Gastrocnemius medialis (tissue), 4 donors: Measurements from ENCODE around the gene STX11. TPM values are rescaled to one million over a fixed set of nuclear protein-coding genes. Genes with fewer than 3 reads are reported as not detected.

ENCODE experiments used
- ATAC-seq, 2 donors: fragments of 150-250 bp; one replicate each; pipeline ENCODE4 v1.9.1; 2016
- DNase-seq, 2 donors: peaks; one replicate each; pipeline ENCODE4 v3.0.0-alpha.2; 2019
- H3K27ac ChIP-seq, 4 donors: fragments of 200-600 bp; sonication (generic); 1 replicate in 1 of 4; 2 replicates in 3 of 4; pipeline ENCODE4 v1.5.1; 2016 to 2018; ENCODE audit warnings: mild to moderate bottlenecking in 2 of 4, moderate library complexity in 1 of 4
- H3K27me3 ChIP-seq, 3 donors: fragments of 200-600 bp; sonication (generic) in 2 of 3; 1 replicate in 1 of 3; 2 replicates in 2 of 3; pipeline versions ENCODE4 v1.5.1 to v1.6.0; 2016 to 2019; ENCODE audit warnings: mild to moderate bottlenecking in 1 of 3, moderate library complexity in 1 of 3
- H3K36me3 ChIP-seq, 2 donors: fragments of 200-600 bp; sonication (generic) in 1 of 2; one replicate each; pipeline ENCODE4 v1.5.1; 2017 to 2018
- H3K4me1 ChIP-seq, 2 donors: fragments of 200-600 bp; sonication (generic) in 1 of 2; one replicate each; pipeline ENCODE4 v1.5.1; 2016 to 2017; ENCODE audit warnings: mild to moderate bottlenecking in 2 of 2
- H3K4me3 ChIP-seq, 4 donors: fragments of 200-600 bp; sonication (generic) in 3 of 4; 1 replicate in 1 of 4; 2 replicates in 3 of 4; pipeline ENCODE4 v1.5.1; 2016 to 2019; ENCODE audit warnings: mild to moderate bottlenecking in 2 of 4
- H3K9me3 ChIP-seq, 3 donors: fragments of 200-600 bp; sonication (generic) in 2 of 3; 1 replicate in 1 of 3; 2 replicates in 2 of 3; pipeline ENCODE4 v1.5.1; 2016 to 2019
- POLR2A ChIP-seq, 2 donors: fragments of 450-650 bp; IDR thresholded peaks; one replicate each; pipeline ENCODE4 v1.6.1; 2017; ENCODE audit warnings: antibody characterized with exemption in 2 of 2, mild to moderate bottlenecking in 2 of 2, moderate library complexity in 2 of 2
- in situ Hi-C, 4 donors: fragments of 200-750 bp; cut with MboI; loops; one replicate each; pipeline versions ENCODE4 v1.15.0 to v1.8.0; 2017; ENCODE audit warnings: low sequenced_read_pairs in 4 of 4
- intact Hi-C: fragments of 100-400 bp; cut with DNase I; formaldehyde crosslinking; loops from one replicate; pipeline ENCODE4 v1.15.1; 2023; ENCODE audit warnings: low total_unique reads
- total RNA-seq, 4 donors: library from RNA; depleted of rRNA; stranded (reverse); fragments of >200 nt; gene quantifications; one replicate each; pipeline versions ENCODE4 v1.1.0 to v1.2.3, GENCODE V29; 2016
- TF ChIP-seq, protein P1 (sequence below), 5 experiments: fragments of 450-650 bp in 3 of 5; fragments of 200-600 bp in 2 of 5; sonication (generic) in 2 of 5; IDR thresholded peaks in 4 of 5; conservative IDR thresholded peaks in 1 of 5; 1 replicate in 4 of 5; 2 replicates in 1 of 5; pipeline ENCODE4 v1.5.1; 2016 to 2019; ENCODE audit warnings: antibody characterized with exemption in 5 of 5, mild to moderate bottlenecking in 3 of 5, moderate library complexity in 3 of 5

Gene STX11
- total RNA-seq = 1 to 10 TPM; 2.0 to 5.2 (median 4.3) TPM

GRCh38 chr6:144149894-144150709, at the start of gene STX11:
STX11 (plus strand) TSS chr6:144150517; CDS start chr6:144186628, 36,111 bp downstream.
- peaks cover 2 to 4% of the 10 kb centered on the region in 2 donors for H3K4me1 ChIP-seq
- intact Hi-C loops = loop anchor here (2.0 to 5.0 kb wide), 3 partner anchors 41 to 67 kb away; no protein-coding TSS in a partner anchor
- peak within 1 kb of the TSS; percentile 62 to 81 (median 70) for H3K4me3 ChIP-seq
- ATAC-seq (peak; percentile 45 to 60), DNase-seq (peak; percentile 19 to 27)
- no peaks in the 10 kb centered on the region for H3K36me3 ChIP-seq
- in situ Hi-C loops = no loop called here
- H3K27ac ChIP-seq = peak within 1 kb of the TSS; percentile 10 to 72 (median 64)
- peaks cover 8 to 21% (median 8%) of the 10 kb centered on the region in 3 donors for H3K27me3 ChIP-seq
- no peaks in the 10 kb centered on the region for H3K9me3 ChIP-seq
- TF ChIP-seq, protein P1, sequence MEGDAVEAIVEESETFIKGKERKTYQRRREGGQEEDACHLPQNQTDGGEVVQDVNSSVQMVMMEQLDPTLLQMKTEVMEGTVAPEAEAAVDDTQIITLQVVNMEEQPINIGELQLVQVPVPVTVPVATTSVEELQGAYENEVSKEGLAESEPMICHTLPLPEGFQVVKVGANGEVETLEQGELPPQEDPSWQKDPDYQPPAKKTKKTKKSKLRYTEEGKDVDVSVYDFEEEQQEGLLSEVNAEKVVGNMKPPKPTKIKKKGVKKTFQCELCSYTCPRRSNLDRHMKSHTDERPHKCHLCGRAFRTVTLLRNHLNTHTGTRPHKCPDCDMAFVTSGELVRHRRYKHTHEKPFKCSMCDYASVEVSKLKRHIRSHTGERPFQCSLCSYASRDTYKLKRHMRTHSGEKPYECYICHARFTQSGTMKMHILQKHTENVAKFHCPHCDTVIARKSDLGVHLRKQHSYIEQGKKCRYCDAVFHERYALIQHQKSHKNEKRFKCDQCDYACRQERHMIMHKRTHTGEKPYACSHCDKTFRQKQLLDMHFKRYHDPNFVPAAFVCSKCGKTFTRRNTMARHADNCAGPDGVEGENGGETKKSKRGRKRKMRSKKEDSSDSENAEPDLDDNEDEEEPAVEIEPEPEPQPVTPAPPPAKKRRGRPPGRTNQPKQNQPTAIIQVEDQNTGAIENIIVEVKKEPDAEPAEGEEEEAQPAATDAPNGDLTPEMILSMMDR (IDR thresholded peaks at IDR 0.05 in 4 of 5, conservative IDR thresholded peaks at IDR 0.05 in 1 of 5) = no peak
- TF ChIP-seq POLR2A (IDR thresholded peaks at IDR 0.05) = peak; percentile 62 to 75

DNA sequence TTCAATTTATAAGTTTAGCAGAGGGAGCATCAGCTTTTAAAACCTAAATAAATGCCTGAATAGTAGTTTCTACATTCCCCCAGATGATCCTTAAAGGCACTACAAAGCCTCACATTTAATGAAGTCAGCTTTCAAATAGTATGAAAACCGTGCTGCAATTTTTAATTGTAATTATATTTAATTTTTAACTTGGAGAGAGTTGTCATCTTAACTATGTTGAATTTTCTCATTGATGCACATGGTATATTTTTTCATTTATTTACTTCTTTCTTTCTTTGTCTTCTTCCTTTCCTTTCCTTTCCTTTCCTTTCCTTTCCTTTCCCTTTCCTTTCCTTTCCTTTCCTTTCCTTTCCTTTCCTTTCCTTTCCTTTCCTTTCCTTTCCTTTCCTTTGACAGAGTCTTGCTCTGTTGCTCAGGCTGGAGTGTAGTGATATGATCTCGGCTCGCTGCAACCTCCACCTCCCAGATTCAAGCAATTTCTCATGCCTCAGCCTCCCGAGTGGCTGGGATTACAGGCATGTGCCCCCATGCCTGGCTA, 47.2 kb upstream of the STX11 start:
- Histone ChIP-seq H3K36me3 (no peaks in the 10 kb centered on the region), H3K27ac (no peak overlapping the region), H3K4me1 (no peaks in the 10 kb centered on the region), H3K9me3 (no peaks in the 10 kb centered on the region), H3K27me3 (no peaks in the 10 kb centered on the region), H3K4me3 (no peak overlapping the region)
- ATAC-seq (no peak), DNase-seq (no peak)
- intact Hi-C loops (no loop called here), in situ Hi-C loops (loop anchor here in 3 of 4 donors (5.0 to 10.0 kb wide), 5 partner anchors 112 to 382 kb away; no protein-coding TSS in a partner anchor)
- TF ChIP-seq, protein P1 (IDR thresholded peaks at IDR 0.05 in 4 of 5, conservative IDR thresholded peaks at IDR 0.05 in 1 of 5) = no peak
- TF ChIP-seq POLR2A (IDR thresholded peaks at IDR 0.05) = no peak

GRCh38 chr6:144104488-144104887, 45.8 kb upstream of the STX11 start:
- Histone ChIP-seq H3K4me1 (no peaks in the 10 kb centered on the region), H3K27me3 (no peaks in the 10 kb centered on the region), H3K27ac (no peak overlapping the region), H3K9me3 (no peaks in the 10 kb centered on the region), H3K36me3 (no peaks in the 10 kb centered on the region), H3K4me3 (no peak overlapping the region)
- in situ Hi-C loops (loop anchor here in 3 of 4 donors (5.0 to 10.0 kb wide), 5 partner anchors 110 to 380 kb away; no protein-coding TSS in a partner anchor), intact Hi-C loops (loop anchor here (2.0 kb wide), 2 partner anchors 112 to 378 kb away; no protein-coding TSS in a partner anchor)
- ATAC-seq = no peak
- TF ChIP-seq, protein P1 (IDR thresholded peaks at IDR 0.05 in 4 of 5, conservative IDR thresholded peaks at IDR 0.05 in 1 of 5) = no peak
- no peak for TF ChIP-seq POLR2A (IDR thresholded peaks at IDR 0.05)
- no peak for DNase-seq

DNA sequence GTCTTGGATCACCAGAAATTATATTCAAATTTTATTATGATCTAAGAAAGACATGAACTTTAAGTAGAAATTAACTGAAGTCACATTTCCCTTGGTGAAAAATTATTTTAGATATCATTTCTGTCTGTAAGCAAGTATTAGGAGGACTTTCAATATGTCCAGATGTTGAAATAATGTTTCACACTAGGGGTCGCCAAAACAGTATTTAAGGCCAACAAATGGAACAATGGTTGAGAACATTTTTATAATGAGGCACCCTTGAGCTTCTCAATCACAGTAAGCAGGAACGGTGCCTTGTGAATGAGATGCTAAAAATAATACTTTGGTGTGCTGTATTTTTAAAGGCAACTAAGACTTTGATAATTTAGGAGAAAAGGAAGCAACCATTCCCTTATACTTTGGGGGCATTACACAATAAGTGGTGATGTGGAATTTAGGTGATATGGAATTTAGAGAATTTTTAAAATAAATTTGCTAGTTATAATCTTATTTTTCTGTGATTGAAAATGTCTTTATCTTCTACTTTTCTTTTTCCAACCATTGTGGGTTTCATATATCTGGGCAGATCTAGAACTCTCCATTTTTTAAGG, 45.3 kb upstream of the STX11 start:
- no peak for DNase-seq
- TF ChIP-seq POLR2A (IDR thresholded peaks at IDR 0.05) = no peak
- TF ChIP-seq, protein P1 (IDR thresholded peaks at IDR 0.05 in 4 of 5, conservative IDR thresholded peaks at IDR 0.05 in 1 of 5) = peak; percentile 37 to 59 (median 53)
- in situ Hi-C loops = loop anchor here (5.0 to 10.0 kb wide), 5 partner anchors 110 to 380 kb away; no protein-coding TSS in a partner anchor
- no peaks in the 10 kb centered on the region for H3K27me3 ChIP-seq
- H3K4me3 ChIP-seq = no peak overlapping the region
- no peaks in the 10 kb centered on the region for H3K9me3 ChIP-seq
- no peak overlapping the region for H3K27ac ChIP-seq
- H3K4me1 ChIP-seq = no peaks in the 10 kb centered on the region
- intact Hi-C loops = loop anchor here (2.0 to 5.0 kb wide), 3 partner anchors 42 to 378 kb away; no protein-coding TSS in a partner anchor
- ATAC-seq = peak in 1 of 2 donors; percentile 69
- no peaks in the 10 kb centered on the region for H3K36me3 ChIP-seq
